WTC11 (cell line): Measurements from ENCODE around the gene MAPK7.

Source experiments
- ARID4B ChIP-seq: sonication (generic); formaldehyde crosslinking; IDR thresholded peaks from 2 replicates; pipeline ENCODE4 v1.8.0; 2023; ENCODE audit warnings: missing genetic modification reagents, mild to moderate bottlenecking, borderline replicate concordance
- CTCF ChIP-seq: fragments of 200-600 bp; IDR thresholded peaks from 2 replicates; pipeline ENCODE4 v1.8.0; 2022; ENCODE audit warnings: antibody characterized with exemption
- ELF4 ChIP-seq: sonication (generic); formaldehyde crosslinking; IDR thresholded peaks from 2 replicates; pipeline ENCODE4 v1.8.1; 2022; ENCODE audit warnings: low read depth, mild to moderate bottlenecking, moderate library complexity, missing genetic modification reagents
- EMX1 ChIP-seq: fragments of 250-450 bp; sonication (Bioruptor Pico); IDR thresholded peaks from 2 replicates; pipeline ENCODE4 v1.8.0; 2021; ENCODE audit warnings: mild to moderate bottlenecking
- HMGXB4 ChIP-seq: sonication (generic); formaldehyde crosslinking; IDR thresholded peaks from 2 replicates; pipeline ENCODE4 v1.8.1; 2023; ENCODE audit warnings: mild to moderate bottlenecking, moderate library complexity, missing genetic modification reagents
- MAX ChIP-seq: sonication (generic); formaldehyde crosslinking; IDR thresholded peaks from 2 replicates; pipeline ENCODE4 v1.8.0; 2022; ENCODE audit warnings: mild to moderate bottlenecking, missing genetic modification reagents
- PREB ChIP-seq: sonication (generic); formaldehyde crosslinking; IDR thresholded peaks from 2 replicates; pipeline ENCODE4 v1.8.1; 2022; ENCODE audit warnings: mild to moderate bottlenecking, missing genetic modification reagents, moderate library complexity, borderline replicate concordance

GRCh38 chr17:19359151-19359550, 19.1 kb upstream of the MAPK7 start:
- TF ChIP-seq CTCF (no peak), EMX1 (CRISPR knock-in tag) (no peak), PREB (CRISPR knock-in tag) (no peak), ARID4B (no peak), HMGXB4 (CRISPR knock-in tag) (no peak), MAX (no peak), ELF4 (no peak)
